Pancreas (tissue), 10 donors: ENCODE data around the gene FAM98A. TPM values are rescaled to one million over a fixed set of nuclear protein-coding genes. Genes with fewer than 3 reads are reported as not detected.

ENCODE experiments used
- ATAC-seq, 4 donors: fragments of 200-7000 bp; cut with Tn5 transposase; one replicate each; pipeline versions ENCODE4 v1.8.0 to v1.9.1; 2020; ENCODE audit warnings: mild to moderate bottlenecking in 4 of 4, moderate library complexity in 4 of 4
- DNase-seq, 6 donors: peaks; one replicate each; pipeline ENCODE4 v3.0.0-alpha.2; 2020
- FAIRE-seq: peaks from 2 replicates; lab custom pipeline; 2012; peaks lifted over from hg19 to GRCh38; lab: Jason Lieb, UNC
- H3K27ac ChIP-seq, 4 donors: fragments of 200-600 bp; sonication (generic); 1 replicate in 3 of 4; 2 replicates in 1 of 4; pipeline versions ENCODE4 v1.5.0 to v1.8.0; 2020
- H3K27me3 ChIP-seq, 4 donors: fragments of 200-600 bp; one replicate each; pipeline ENCODE4 v1.8.0; 2021
- H3K36me3 ChIP-seq, 3 donors: fragments of 200-600 bp; sonication (generic) in 1 of 3; one replicate each; pipeline versions ENCODE4 v1.5.0 to v1.8.0; 2020 to 2021
- H3K4me1 ChIP-seq, 3 donors: fragments of 200-600 bp; one replicate each; pipeline ENCODE4 v1.8.0; 2021
- H3K4me3 ChIP-seq, 4 donors: fragments of 200-600 bp; sonication (generic) in 2 of 4; one replicate each; pipeline versions ENCODE4 v1.5.0 to v1.8.0; 2020 to 2021
- H3K9me3 ChIP-seq, 4 donors: fragments of 200-600 bp; one replicate each; pipeline ENCODE4 v1.8.0; 2021
- WGBS, 2 donors: extraction: QIAGEN DNeasy Blood & Tissue Kit; methylation state at CpG; one replicate each; pipeline ENCODE4 v1.1.7; 2013; 5-methylcytosine and 5-hydroxymethylcytosine counted together
- intact Hi-C, 3 donors: fragments of 100-400 bp; cut with DNase I; formaldehyde crosslinking; loops; one replicate each; pipeline versions ENCODE4 v1.11.1 to v1.14.2; 2022
- polyA plus RNA-seq, 2 donors: library from polyadenylated mRNA; stranded (reverse); fragments of 200-250 nt; gene quantifications; one replicate each; pipeline ENCODE4 v1.2.3, GENCODE V29; 2013
- total RNA-seq, 6 donors: library from RNA; stranded (reverse); fragmentation: NEBNext Ultra II Directional in 4 of 6; extraction: Animal tissue kit (Norgen Biotek cat#: 25700) in 4 of 6; gene quantifications; one replicate each; pipeline versions ENCODE4 v1.2.1 to v1.2.4, GENCODE V29; 2021 to 2023
- TF ChIP-seq, protein P1 (sequence below), 4 donors: fragments of 200-600 bp; sonication (generic) in 3 of 4; IDR thresholded peaks; one replicate each; pipeline versions ENCODE4 v1.5.0 to v1.8.0; 2021; ENCODE audit warnings: antibody characterized with exemption in 4 of 4
- donor health status: healthy with polysubstance abuse.
- donor health status: DM: no; HTN: no; CAD: no; lungs with moderate emphysema.
- donor health status: DM: no; HTN: no; CAD: no.
- donor health status: control.
- donor health status: control.
- donor health status: Bipolar disorder and iron deficiency.
- donor health status: DM: yes; HTN: yes; CAD: no.
- donor health status: DM: no; HTN: no; CAD: no.
- donor health status: DM: no; HTN: no; CAD: no.
- donor health status: DM: yes; HTN: yes; CAD: no.

FAM98A gene
- total and polyA plus RNA-seq, 8 donors = 8.9 to 25.3 (median 14.6) TPM

DNA sequence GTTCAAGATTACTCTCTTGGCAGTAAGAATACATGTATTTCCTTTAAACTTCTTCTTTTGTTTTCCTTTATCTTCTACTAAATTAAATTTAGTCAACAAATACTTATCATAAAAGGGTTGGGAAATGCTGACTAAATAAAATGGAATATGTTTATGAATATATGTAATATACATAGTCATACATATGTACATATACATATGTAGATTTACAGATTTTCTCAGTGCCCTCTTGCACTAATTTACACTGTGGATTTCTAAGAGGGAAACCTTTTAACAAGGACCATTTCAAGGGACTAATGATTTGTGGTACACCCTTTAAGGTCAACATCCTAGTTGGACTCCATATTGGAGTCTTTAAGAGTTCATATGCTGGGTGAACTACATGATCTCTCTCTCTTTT is 37.2 kb downstream of the FAM98A start:
- H3K4me1 ChIP-seq = no peaks in the 10 kb centered on the region
- no peak overlapping the region for H3K4me3 ChIP-seq
- DNase-seq (no peak), FAIRE-seq (no peak), ATAC-seq (no peak)
- TF ChIP-seq, protein P1, sequence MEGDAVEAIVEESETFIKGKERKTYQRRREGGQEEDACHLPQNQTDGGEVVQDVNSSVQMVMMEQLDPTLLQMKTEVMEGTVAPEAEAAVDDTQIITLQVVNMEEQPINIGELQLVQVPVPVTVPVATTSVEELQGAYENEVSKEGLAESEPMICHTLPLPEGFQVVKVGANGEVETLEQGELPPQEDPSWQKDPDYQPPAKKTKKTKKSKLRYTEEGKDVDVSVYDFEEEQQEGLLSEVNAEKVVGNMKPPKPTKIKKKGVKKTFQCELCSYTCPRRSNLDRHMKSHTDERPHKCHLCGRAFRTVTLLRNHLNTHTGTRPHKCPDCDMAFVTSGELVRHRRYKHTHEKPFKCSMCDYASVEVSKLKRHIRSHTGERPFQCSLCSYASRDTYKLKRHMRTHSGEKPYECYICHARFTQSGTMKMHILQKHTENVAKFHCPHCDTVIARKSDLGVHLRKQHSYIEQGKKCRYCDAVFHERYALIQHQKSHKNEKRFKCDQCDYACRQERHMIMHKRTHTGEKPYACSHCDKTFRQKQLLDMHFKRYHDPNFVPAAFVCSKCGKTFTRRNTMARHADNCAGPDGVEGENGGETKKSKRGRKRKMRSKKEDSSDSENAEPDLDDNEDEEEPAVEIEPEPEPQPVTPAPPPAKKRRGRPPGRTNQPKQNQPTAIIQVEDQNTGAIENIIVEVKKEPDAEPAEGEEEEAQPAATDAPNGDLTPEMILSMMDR (IDR thresholded peaks at IDR 0.05) = no peak
- no peaks in the 10 kb centered on the region for H3K27me3 ChIP-seq
- no peaks in the 10 kb centered on the region for H3K9me3 ChIP-seq
- no peaks in the 10 kb centered on the region for H3K36me3 ChIP-seq
- no peak overlapping the region for H3K27ac ChIP-seq
- intact Hi-C loops = no loop called here

DNA sequence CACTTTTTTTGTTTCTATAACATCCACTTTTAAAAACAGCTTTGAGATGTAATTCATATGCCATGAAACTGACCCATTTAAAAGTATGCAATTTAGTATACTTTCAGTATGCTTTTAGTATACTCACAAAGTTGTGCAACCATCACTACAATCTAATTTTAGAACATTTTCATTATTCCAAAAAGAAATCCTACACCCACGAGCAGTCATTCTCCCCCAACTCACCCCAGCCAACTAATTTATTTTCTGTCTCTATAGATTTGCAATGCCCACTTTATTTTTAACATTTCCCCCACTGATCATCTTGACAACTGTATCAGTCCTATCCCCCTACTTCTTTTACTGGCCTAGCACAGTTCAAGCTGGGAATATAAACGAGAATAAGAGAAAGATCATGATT is 39.1 kb downstream of the FAM98A start:
- FAIRE-seq = no peak
- Histone ChIP-seq H3K4me3 (no peak overlapping the region), H3K36me3 (no peaks in the 10 kb centered on the region), H3K9me3 (no peaks in the 10 kb centered on the region), H3K27me3 (no peaks in the 10 kb centered on the region), H3K4me1 (no peaks in the 10 kb centered on the region), H3K27ac (no peak overlapping the region)
- no peak for DNase-seq
- TF ChIP-seq, protein P1 (IDR thresholded peaks at IDR 0.05) = no peak
- 66 to 70% methylated on average over 2 of the region's 2 CpGs for WGBS, 2 donors
- ATAC-seq = no peak
- intact Hi-C loops = no loop called here

DNA sequence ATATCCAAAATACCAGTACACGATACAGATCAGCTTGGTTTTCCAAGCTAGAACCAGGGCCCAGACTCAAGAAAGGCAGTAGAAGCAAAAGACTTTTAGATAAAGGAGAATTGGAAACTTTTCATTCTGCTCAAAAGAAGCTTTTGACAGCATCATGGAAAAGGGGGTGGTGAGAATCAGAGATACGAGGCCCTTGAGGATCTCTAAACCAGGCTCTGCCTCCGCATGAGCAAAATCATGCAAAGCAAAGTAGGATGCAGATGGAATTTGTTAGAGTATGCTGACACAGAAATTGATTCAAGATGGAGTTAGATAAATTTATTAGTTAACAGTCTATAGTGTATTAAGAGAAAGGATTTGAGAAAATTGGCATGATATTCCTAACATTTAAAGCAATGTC is 39.8 kb downstream of the FAM98A start:
- H3K4me1 ChIP-seq = no peaks in the 10 kb centered on the region
- WGBS, 2 donors = 94% methylated on average over 3 of the region's 3 CpGs
- TF ChIP-seq, protein P1 (IDR thresholded peaks at IDR 0.05) = no peak
- intact Hi-C loops = no loop called here
- no peaks in the 10 kb centered on the region for H3K36me3 ChIP-seq
- ATAC-seq (no peak), DNase-seq (no peak), FAIRE-seq (no peak)
- H3K27me3 ChIP-seq = no peaks in the 10 kb centered on the region
- no peaks in the 10 kb centered on the region for H3K9me3 ChIP-seq
- H3K27ac ChIP-seq = no peak overlapping the region
- no peak overlapping the region for H3K4me3 ChIP-seq

DNA sequence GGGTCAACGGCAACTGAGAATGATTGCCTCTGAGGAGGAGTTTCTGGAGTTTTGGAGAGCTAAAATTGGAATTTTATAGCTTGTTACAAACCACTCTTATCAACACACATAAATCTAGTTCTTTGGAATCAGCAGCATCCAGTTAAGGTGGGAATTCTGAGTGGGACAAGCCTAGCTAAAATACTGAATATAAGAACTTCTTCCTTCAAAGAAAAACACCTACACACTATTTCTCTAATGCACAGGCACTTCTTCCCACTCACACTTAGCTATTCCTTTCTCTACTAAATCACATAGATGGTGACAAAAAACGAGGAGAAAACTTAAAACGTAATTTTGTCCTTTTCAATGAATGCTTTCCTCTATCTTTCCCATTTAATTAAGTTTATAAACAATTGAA is 43.4 kb downstream of the FAM98A start:
- no peak for ATAC-seq
- H3K27ac ChIP-seq = no peak overlapping the region
- WGBS, 2 donors = 67 to 72% methylated on average over 3 of the region's 3 CpGs

DNA sequence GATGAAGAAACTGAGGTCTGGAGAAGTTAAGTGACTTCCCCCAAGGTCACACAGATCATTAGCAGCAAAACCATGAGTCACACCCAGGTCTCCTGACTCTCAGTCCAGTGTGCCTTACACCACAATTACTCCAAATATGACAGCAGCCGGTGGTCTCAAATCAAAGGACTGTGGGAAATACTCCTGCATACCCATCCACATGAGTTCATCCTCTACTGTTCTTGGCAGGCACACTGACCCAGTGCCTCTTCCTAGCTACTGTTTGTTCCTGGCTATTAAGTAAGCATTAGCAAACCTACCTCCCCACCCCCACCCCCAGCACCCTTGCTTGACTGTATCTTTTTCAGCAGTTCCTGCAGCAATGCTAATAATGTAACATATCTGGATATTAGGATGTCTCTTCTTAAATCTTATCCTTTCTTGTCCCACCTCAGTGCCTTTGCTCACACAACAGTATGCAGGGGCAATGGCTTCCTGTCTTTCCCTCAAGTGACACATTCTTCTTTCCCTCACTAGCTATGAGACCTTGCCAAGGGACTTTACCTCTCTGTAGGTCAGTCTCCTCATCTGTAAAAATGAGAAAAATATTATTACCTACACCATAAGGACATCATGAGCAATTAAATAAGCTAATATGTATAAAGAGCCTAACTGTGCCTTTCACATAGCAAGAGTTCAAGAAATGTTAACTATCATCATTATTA is 46.2 kb downstream of the FAM98A start:
- Histone ChIP-seq H3K4me1 (no peaks in the 10 kb centered on the region), H3K36me3 (no peaks in the 10 kb centered on the region), H3K27me3 (no peaks in the 10 kb centered on the region), H3K4me3 (no peak overlapping the region), H3K27ac (no peak overlapping the region), H3K9me3 (no peaks in the 10 kb centered on the region)
- WGBS, 2 donors = 66 to 79% methylated on average over 1 of the region's 1 CpG
- TF ChIP-seq, protein P1 (IDR thresholded peaks at IDR 0.05) = no peak
- intact Hi-C loops = no loop called here
- DNase-seq (no peak), FAIRE-seq (no peak), ATAC-seq (peak in 2 of 4 donors; percentile 32 to 57)

More for the DNA sequence above, 43.4 kb downstream of the FAM98A start:
- no peak for DNase-seq
- Histone ChIP-seq H3K27me3 (no peaks in the 10 kb centered on the region), H3K4me3 (no peak overlapping the region), H3K36me3 (no peaks in the 10 kb centered on the region), H3K9me3 (no peaks in the 10 kb centered on the region), H3K4me1 (no peaks in the 10 kb centered on the region)
- intact Hi-C loops = no loop called here
- FAIRE-seq = no peak
- TF ChIP-seq, protein P1 (IDR thresholded peaks at IDR 0.05) = no peak
